ENCODE results near the gene TRAF2. TPM values are rescaled to one million over a fixed set of nuclear protein-coding genes. Genes with fewer than 3 reads are reported as not detected.

TRAF2 gene
- total RNA-seq, 1 experiment from 2014 or later, result 8.1 TPM

DNA sequence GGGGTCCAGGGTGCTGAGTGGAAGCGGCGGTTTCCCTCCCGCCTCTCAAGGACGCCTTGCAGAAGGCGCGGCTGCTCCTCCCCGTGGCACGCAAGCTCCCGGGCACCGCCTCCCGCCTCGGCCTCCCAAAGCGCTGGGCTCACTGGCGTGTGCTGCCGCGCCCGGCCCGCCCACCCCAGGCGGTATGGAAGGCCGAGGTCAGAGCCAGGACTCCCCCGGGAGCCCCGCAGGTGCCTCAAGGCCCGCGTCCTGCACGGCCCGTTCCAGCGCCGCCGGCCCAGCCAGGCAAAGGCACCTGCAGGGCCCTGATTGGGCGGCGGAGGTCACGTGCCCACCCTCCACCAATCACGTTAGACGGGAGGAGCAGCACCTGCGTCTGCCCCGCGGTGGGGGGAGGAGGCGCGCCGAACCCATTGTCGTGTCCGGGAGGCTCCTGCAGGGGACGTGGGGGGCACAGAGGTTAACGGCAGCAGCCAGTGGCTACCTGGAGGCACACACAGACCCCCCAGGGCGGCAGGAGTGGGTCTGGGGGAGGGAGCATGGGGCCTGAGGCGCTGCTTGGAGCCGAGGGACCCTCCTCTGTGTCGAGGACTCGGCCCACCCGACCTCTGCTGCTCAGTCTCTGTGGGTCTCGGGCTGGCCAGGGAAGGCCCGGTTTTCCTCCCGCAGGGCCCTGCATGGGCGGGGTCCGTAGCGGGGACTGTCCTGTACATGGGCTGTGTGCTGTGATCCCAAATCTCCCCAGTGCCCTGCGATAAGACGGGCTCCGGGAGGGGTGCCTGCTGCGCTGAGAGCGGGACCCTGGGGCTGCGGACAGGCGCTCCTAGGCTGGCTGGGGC lies 63.7 kb downstream of the TRAF2 start:
- peak; percentile 86 for DNase-seq (ENCODE audit: low spot score)

- DNase-seq (ENCODE audit: low spot score), result no peak
Measured at GRCh38 chr9:136950656-136951276, 64.5 kb downstream of the TRAF2 start.

DNA sequence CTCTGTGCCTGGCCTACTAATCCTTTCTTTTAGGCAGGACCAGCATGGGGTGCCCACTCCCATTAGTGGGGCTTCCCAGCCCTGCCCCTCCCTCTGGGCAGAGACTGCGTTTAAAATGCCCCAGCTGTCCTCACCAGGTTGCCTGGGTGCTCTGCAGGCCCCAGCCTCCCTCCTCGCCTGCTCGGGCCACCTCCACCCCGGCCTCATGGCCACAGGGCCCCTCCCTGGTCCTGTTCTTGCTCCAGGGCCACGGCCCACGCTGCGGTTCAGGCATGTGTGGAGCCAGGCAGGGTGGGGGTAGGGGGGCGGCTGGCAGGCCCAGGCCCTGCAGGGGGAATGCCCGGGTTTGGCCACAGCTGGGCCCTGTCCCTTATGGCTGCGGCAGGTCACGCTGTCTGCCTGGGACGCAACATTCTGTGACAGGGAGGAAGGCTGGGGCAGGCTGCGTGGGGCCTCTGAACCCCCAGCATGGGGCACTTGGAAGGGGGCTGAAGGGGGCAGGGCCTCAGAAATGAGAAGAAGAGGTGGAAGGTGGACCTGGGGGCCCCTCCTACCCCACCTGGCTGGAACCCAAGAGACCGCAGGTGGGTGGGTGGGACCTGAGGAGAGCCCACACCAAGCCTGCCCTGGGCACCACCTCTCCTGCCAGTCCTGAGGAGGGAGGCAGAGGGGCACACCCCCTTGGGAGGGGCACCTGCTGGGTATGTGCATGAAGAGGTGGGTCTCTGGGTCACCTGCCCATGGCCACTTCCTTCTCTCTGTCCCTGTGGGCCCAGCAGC lies 65.4 kb downstream of the TRAF2 start, which contains the start of gene LCN12:
LCN12 (plus strand) TSS at position 733 of the 780 bp plus-strand sequence. CDS start 55 bp downstream, outside the sequence.
- DNase-seq (ENCODE audit: low spot score), result no peak

GRCh38 chr9:136952321-136952850 lies 66.1 kb downstream of the TRAF2 start:
- DNase-seq (ENCODE audit: low spot score), result no peak

GRCh38 chr9:136952876-136953770 lies 66.8 kb downstream of the TRAF2 start:
- no peak for DNase-seq (ENCODE audit: low spot score)

GRCh38 chr9:136953771-136954269 lies 67.5 kb downstream of the TRAF2 start:
- no peak for DNase-seq (ENCODE audit: low spot score)

DNA sequence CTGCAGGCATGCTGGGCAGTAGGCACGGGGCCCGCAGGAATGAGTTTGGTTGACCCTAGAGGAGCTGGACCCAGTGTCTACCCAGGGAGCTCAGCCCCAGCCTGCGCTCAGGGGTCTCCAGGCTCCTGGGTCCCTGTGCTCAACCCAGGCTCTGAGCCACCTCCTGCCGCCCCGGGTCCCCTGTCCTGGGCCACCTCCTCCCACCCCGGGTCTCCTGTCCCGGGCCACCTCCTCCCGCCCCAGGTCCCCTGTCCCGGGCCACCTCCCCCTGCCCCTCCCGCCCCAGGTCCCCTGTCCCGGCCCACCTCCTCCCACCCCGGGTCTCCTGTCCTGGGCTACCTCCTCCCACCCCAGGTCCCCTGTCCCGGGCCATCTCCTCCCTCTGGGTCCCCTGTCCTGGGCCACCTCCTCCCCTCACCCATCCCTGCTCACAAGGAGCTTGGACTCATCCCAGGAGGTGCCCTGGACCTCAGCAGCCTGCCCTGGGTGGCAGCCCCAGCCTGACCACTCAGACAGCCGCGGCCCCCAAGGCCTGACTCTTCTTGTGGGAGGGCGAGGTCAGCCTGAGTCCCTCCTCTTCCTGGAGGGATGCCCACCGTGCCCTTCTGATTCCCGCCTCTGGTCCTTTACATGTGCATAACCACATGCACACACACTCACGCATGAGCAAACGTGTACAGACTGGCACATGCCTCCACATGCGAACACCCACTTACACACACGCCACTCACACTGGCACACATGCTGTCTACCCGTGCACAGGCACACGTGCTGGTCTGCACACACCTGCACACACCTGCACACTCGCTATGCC lies 68.2 kb downstream of the TRAF2 start:
- DNase-seq (ENCODE audit: low spot score), result no peak

- no peak for DNase-seq (ENCODE audit: low spot score)
Measured at GRCh38 chr9:136955202-136955942, 69.1 kb downstream of the TRAF2 start.

- DNase-seq (ENCODE audit: low spot score), result no peak
Measured at GRCh38 chr9:136955943-136956335, 69.6 kb downstream of the TRAF2 start.

DNA sequence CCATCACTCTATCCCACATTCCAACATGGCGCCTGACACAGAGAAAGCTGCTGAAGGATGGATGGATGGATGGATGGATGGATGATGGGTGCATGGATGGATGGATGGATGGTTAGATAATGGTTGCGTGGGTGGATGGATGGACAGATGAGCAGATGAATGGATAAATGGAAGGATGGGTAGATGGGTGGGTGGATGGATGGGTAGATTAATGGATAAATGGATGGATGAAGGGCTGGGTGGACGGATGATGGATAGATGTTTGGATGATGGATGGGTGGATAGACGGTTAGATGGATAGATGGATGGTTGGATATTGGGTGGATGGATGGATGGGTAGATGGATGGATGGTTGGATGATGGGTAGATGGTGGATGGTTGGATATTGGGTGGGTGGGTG lies 70.3 kb downstream of the TRAF2 start:
- no peak for DNase-seq (ENCODE audit: low spot score)

DNA sequence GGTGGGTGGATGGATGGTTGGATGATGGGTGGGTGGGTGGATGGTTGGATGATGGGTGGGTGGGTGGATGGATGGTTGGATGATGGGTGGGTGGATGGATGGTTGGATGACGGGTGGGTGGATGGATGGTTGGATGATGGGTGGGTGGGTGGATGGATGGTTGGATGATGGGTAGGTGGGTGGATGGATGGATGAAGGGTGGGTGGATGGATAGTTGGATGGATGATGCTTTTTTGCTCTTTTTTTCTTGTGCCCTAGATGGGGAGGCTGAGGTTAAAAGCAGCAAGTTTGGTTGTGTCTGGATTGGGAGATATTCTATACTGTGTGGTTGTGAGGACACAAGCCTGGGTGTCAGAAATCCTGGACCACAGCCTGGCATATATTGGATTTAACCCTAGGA lies 71.1 kb downstream of the TRAF2 start:
- DNase-seq (ENCODE audit: low spot score), result no peak

DNA sequence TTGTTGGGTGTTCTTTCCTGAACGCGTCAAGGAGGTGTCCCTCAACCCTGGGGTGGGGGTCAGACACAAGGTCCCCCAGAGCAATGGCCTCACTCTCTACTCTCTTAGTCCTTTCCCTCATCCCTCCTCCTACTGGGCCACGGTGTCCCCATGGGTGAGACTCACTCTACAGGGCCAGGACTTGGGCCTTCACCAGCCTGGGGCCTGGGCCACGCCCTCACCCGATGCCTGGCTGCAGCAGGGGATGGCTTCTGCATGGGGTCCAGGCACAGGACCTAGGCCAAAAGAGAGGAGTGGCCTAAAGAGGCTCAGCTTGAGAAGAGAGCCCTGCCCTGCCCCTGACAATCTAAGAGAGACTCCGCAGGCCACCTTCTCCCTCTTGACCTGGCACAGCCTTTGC lies 71.6 kb downstream of the TRAF2 start:
- DNase-seq (ENCODE audit: low spot score), result no peak

DNA sequence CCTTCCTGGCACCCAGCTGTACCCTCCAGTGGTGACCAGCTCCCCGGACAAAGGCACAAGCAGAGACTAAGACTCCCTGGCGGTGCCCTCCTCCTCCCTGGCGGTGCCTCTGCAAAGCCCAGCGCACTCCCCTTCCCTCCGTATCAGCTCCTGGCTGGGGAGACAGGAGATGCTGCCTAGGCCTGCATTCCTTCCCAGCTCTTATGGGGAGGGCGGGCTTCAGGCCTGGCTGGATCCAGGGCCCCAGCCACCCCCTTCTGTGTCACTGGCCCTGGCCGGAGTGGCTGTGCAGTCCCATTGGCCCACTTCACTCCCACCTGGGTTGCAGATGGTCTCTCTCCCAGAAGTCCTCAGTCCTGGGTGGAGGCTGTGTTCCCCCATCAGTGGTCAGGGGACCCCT lies 72.2 kb downstream of the TRAF2 start:
- no peak for DNase-seq (ENCODE audit: low spot score)

DNA sequence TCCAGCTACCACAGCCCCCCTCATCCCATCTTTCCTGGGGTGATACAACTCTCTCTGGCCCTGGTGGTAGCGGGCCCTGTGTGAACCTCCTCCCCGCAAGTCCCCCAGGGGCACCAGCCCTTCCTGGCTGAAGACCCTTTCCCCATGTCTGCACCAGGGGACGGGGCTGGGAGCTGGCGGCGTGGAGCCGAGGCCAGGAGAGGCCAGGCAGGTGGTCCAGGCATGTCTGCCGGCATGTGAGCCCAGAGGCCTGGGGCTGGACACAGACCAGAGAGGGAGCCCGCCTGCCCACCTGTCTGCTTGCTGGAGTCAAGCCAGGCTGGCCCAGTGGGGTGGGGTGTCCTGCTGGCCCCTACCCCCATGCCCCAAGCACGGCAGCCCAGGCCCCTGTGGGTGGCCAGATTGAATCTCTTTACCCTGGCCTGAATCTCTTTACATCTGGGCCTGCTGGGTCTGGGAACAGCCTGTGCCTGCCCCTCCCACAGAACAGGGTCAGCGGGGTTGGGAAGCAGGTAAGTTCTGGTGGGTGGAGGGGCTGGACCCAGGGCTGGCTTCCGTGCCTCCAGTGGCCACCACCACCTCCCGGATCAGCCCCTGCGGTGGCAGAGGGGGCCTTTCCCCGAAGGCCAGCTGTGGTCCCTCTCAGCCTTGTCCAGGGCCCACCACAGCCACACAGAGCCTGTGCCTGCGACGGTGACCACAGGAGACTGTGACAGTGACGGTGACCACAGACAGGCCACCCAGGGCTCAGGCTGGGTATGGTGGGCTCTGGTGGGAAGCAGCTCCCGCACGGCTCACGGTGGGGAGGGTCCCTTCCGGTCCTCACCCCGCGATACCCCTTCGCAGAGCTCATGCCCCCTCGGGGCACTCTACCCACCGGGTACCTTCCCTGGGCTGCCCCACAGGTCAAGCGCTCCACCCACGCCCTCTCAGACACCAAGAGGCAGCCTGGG lies 72.9 kb downstream of the TRAF2 start:
- DNase-seq (ENCODE audit: low spot score), result no peak

- DNase-seq (ENCODE audit: low spot score), result no peak
Measured at GRCh38 chr9:136960212-136960937, 74.1 kb downstream of the TRAF2 start.

GRCh38 chr9:136960938-136961275 lies 74.6 kb downstream of the TRAF2 start:
- no peak for DNase-seq (ENCODE audit: low spot score)

DNA sequence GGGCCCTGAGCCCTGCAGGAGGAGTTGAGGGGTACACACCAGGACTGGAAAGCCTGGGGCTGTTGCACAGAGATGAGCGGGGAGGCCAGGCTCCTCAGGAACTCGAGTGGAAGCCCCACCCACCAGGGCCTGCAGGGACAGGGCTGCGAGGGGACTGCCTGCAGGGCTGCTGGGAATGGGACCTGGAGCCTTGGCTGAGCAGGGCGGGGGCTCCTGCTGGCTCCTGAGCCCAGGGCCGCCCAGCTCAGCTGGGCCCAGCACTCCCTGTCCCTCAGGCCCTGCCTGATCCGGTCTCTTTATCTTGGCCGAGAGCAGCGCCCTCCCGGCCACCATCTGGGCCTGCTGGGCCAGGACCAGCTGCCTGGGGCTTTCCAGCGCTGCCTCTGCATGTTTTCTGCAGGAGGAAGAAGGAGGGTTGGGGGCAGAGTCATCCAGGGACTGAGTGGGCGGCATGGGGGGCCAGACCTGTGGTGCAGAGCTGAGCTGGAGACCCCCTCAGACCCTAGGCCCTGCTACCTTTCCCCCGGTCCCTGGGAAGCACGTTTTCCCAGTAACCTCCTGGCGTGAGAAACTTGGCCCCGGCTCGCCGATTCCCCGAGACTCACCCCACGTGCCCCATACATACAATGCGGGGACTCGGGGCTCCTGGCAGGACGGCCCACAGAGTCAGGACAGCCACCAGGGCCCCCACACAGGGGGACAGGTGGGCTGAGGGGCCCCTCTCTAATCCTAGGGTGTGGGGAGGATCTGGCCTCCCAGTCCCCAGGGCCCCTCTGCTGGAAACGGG lies 75.2 kb downstream of the TRAF2 start:
- DNase-seq (ENCODE audit: low spot score), result no peak

All from H4 (cell line).